Measurements from ENCODE around the gene CARS2. TPM values are rescaled to one million over a fixed set of nuclear protein-coding genes. Genes with fewer than 3 reads are reported as not detected.

Gene CARS2
- total RNA-seq, 1 donor = 161 TPM

GRCh38 chr13:110637275-110637674 lies 68.6 kb downstream of the CARS2 start:
- Histone ChIP-seq H3K79me2 (ENCODE audit: insufficient read depth, low read length) (peaks cover 26% of the 10 kb centered on the region), H3K4me1 (ENCODE audit: insufficient read depth, low read length) (peaks cover 10% of the 10 kb centered on the region), H3K27ac (ENCODE audit: low read depth, low read length) (no peak overlapping the region), H3K36me3 (ENCODE audit: insufficient read depth, low read length) (peaks cover 65% of the 10 kb centered on the region), H4K20me1 (ENCODE audit: insufficient read depth, low read length) (peaks cover 21% of the 10 kb centered on the region), H2AFZ (ENCODE audit: low read length) (no peak overlapping the region), H3K4me3 (ENCODE audit: insufficient read depth, low read length) (no peak overlapping the region), H3K4me2 (ENCODE audit: insufficient read depth, low read length) (no peak overlapping the region), H3K27me3 (ENCODE audit: insufficient read depth, low read length) (no peaks in the 10 kb centered on the region), H3K9me3 (ENCODE audit: low read depth, low read length) (no peaks in the 10 kb centered on the region)
- no peak for DNase-seq (ENCODE audit: insufficient read length, low spot score, missing footprints)
- no peak for TF ChIP-seq CTCF (IDR thresholded peaks at IDR 0.05; ENCODE audit: extremely low read depth, low read depth, low read length)

- Histone ChIP-seq H3K27me3 (ENCODE audit: insufficient read depth, low read length) (no peaks in the 10 kb centered on the region), H3K9me3 (ENCODE audit: low read depth, low read length) (no peaks in the 10 kb centered on the region), H3K79me2 (ENCODE audit: insufficient read depth, low read length) (peaks cover 31% of the 10 kb centered on the region), H3K36me3 (ENCODE audit: insufficient read depth, low read length) (peaks cover 62% of the 10 kb centered on the region), H3K4me2 (ENCODE audit: insufficient read depth, low read length) (no peak overlapping the region), H4K20me1 (ENCODE audit: insufficient read depth, low read length) (peaks cover 21% of the 10 kb centered on the region), H3K27ac (ENCODE audit: low read depth, low read length) (no peak overlapping the region), H3K4me1 (ENCODE audit: insufficient read depth, low read length) (peaks cover 10% of the 10 kb centered on the region), H3K4me3 (ENCODE audit: insufficient read depth, low read length) (no peak overlapping the region), H2AFZ (ENCODE audit: low read length) (no peak overlapping the region)
- DNase-seq (ENCODE audit: insufficient read length, low spot score, missing footprints) = peak; percentile 68
- TF ChIP-seq CTCF (IDR thresholded peaks at IDR 0.05; ENCODE audit: extremely low read depth, low read depth, low read length) = no peak
Measured at GRCh38 chr13:110636701-110637201, 69.2 kb downstream of the CARS2 start.

GRCh38 chr13:110636053-110636475 lies 69.9 kb downstream of the CARS2 start:
- H3K4me2 ChIP-seq (ENCODE audit: insufficient read depth, low read length) = no peak overlapping the region
- H3K27ac ChIP-seq (ENCODE audit: low read depth, low read length) = no peak overlapping the region
- H3K4me3 ChIP-seq (ENCODE audit: insufficient read depth, low read length) = no peak overlapping the region
- H4K20me1 ChIP-seq (ENCODE audit: insufficient read depth, low read length) = peaks cover 21% of the 10 kb centered on the region
- peaks cover 55% of the 10 kb centered on the region for H3K36me3 ChIP-seq (ENCODE audit: insufficient read depth, low read length)
- H3K27me3 ChIP-seq (ENCODE audit: insufficient read depth, low read length) = no peaks in the 10 kb centered on the region
- no peak for TF ChIP-seq CTCF (IDR thresholded peaks at IDR 0.05; ENCODE audit: extremely low read depth, low read depth, low read length)
- H3K79me2 ChIP-seq (ENCODE audit: insufficient read depth, low read length) = peaks cover 37% of the 10 kb centered on the region
- no peaks in the 10 kb centered on the region for H3K9me3 ChIP-seq (ENCODE audit: low read depth, low read length)
- H3K4me1 ChIP-seq (ENCODE audit: insufficient read depth, low read length) = peaks cover 10% of the 10 kb centered on the region
- no peak overlapping the region for H2AFZ ChIP-seq (ENCODE audit: low read length)
- peak; percentile 62 for DNase-seq (ENCODE audit: insufficient read length, low spot score, missing footprints)

GRCh38 chr13:110635405-110636002 lies 70.4 kb downstream of the CARS2 start:
- H3K79me2 ChIP-seq (ENCODE audit: insufficient read depth, low read length) = peaks cover 43% of the 10 kb centered on the region
- no peaks in the 10 kb centered on the region for H3K9me3 ChIP-seq (ENCODE audit: low read depth, low read length)
- H3K36me3 ChIP-seq (ENCODE audit: insufficient read depth, low read length) = peaks cover 56% of the 10 kb centered on the region
- no peak for TF ChIP-seq CTCF (IDR thresholded peaks at IDR 0.05; ENCODE audit: extremely low read depth, low read depth, low read length)
- H3K4me3 ChIP-seq (ENCODE audit: insufficient read depth, low read length) = no peak overlapping the region
- no peak overlapping the region for H3K4me2 ChIP-seq (ENCODE audit: insufficient read depth, low read length)
- no peak for DNase-seq (ENCODE audit: insufficient read length, low spot score, missing footprints)
- H3K27ac ChIP-seq (ENCODE audit: low read depth, low read length) = no peak overlapping the region
- H3K4me1 ChIP-seq (ENCODE audit: insufficient read depth, low read length) = peaks cover 10% of the 10 kb centered on the region
- H3K27me3 ChIP-seq (ENCODE audit: insufficient read depth, low read length) = no peaks in the 10 kb centered on the region
- no peak overlapping the region for H2AFZ ChIP-seq (ENCODE audit: low read length)
- H4K20me1 ChIP-seq (ENCODE audit: insufficient read depth, low read length) = peaks cover 25% of the 10 kb centered on the region

All from osteoblast (primary cell).